ENCODE results near the gene E2F4. TPM values are rescaled to one million over a fixed set of nuclear protein-coding genes. Genes with fewer than 3 reads are reported as not detected.

The E2F4 gene
- total and polyA plus RNA-seq, 2 of the 13 experiments (the other 11 are each of a cell fraction or from before 2014, with no cell fraction given), result 84.8 to 91.2 TPM

DNA sequence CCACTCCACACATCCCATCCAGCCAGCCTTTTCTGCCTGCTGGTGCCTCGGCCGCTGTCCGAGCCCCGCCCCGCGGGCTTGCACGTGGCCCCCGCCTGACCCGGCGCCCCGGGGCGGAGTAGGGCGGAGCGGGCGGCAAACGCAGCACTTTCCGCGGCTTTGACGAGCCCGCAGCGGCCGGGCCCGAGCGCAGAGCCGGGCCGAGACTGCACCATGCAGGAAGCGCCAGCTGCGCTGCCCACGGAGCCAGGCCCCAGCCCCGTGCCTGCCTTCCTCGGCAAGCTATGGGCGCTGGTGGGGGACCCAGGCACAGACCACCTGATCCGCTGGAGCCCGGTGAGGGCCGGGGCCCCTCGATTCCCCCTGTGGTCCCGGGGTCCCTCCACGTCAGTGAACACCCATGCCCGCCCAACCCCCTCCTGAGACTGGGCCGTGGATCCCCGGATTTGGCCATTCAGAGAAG is 27.3 kb upstream of the E2F4 start, which contains the start of gene HSF4 (continued):
- no peak for TF ChIP-seq ZNF292 (CRISPR knock-in tag; IDR thresholded peaks at IDR 0.05; ENCODE audit: borderline replicate concordance, low read depth)
- TF ChIP-seq ZNF782 (CRISPR knock-in tag; IDR thresholded peaks at IDR 0.05; ENCODE audit: borderline replicate concordance), result 0 out of 2 replicates have a peak, but pooled peaks have one; percentile 25
- no peak for TF ChIP-seq NFE2L2 (IDR thresholded peaks at IDR 0.05; ENCODE audit: low read length)
- TF ChIP-seq CCAR2 (optimal IDR thresholded peaks at IDR 0.05; ENCODE audit: low read depth, low read length), result no peak
- peak; percentile 57; the same call in 1 of the 2 replicates for TF ChIP-seq ZNF670 (CRISPR knock-in tag; IDR thresholded peaks at IDR 0.05; ENCODE audit: borderline replicate concordance)
- TF ChIP-seq, protein P1, sequence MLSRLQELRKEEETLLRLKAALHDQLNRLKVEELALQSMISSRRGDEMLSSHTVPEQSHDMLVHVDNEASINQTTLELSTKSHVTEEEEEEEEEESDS (CRISPR knock-in tag; IDR thresholded peaks at IDR 0.05; ENCODE audit: borderline replicate concordance), result peak; percentile 46; the same call in 1 of the 2 replicates
- no peak for TF ChIP-seq RFXANK (CRISPR knock-in tag; IDR thresholded peaks at IDR 0.05)
- TF ChIP-seq ZC3H13 (CRISPR knock-in tag; IDR thresholded peaks at IDR 0.05), result peak; percentile 95
- TF ChIP-seq, protein P2, sequence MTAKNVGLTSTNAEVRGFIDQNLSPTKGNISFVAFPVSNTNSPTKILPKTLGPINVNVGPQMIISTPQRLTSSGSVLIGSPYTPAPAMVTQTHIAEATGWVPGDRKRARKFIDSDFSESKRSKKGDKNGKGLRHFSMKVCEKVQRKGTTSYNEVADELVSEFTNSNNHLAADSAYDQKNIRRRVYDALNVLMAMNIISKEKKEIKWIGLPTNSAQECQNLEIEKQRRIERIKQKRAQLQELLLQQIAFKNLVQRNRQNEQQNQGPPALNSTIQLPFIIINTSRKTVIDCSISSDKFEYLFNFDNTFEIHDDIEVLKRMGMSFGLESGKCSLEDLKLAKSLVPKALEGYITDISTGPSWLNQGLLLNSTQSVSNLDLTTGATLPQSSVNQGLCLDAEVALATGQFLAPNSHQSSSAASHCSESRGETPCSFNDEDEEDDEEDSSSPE (CRISPR knock-in tag; IDR thresholded peaks at IDR 0.05), result peak; percentile 95
- TF ChIP-seq, protein P3, sequence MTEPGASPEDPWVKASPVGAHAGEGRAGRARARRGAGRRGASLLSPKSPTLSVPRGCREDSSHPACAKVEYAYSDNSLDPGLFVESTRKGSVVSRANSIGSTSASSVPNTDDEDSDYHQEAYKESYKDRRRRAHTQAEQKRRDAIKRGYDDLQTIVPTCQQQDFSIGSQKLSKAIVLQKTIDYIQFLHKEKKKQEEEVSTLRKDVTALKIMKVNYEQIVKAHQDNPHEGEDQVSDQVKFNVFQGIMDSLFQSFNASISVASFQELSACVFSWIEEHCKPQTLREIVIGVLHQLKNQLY (CRISPR knock-in tag; IDR thresholded peaks at IDR 0.05), result peak; percentile 100
- 0 out of 2 replicates have a peak, but pooled peaks have one; percentile 70 for TF ChIP-seq ZNF530 (CRISPR knock-in tag; IDR thresholded peaks at IDR 0.05; ENCODE audit: low read depth)
- TF ChIP-seq ZNF207 (IDR thresholded peaks at IDR 0.05; ENCODE audit: borderline replicate concordance), result no peak
- TF ChIP-seq ZFP82 (CRISPR knock-in tag; IDR thresholded peaks at IDR 0.05; ENCODE audit: borderline replicate concordance), result peak; percentile 62; the same call in 1 of the 2 replicates
- no peak for TF ChIP-seq CHD2 (IDR thresholded peaks at IDR 0.05; ENCODE audit: low read depth, low read length)
- no peak for TF ChIP-seq SRSF4 (IDR thresholded peaks at IDR 0.05; ENCODE audit: low read depth, low read length, poor library complexity, severe bottlenecking)
- TF ChIP-seq ZNF121 (CRISPR knock-in tag; IDR thresholded peaks at IDR 0.05), result peak; percentile 77; the same call in 1 of the 2 replicates
- TF ChIP-seq, protein P4, sequence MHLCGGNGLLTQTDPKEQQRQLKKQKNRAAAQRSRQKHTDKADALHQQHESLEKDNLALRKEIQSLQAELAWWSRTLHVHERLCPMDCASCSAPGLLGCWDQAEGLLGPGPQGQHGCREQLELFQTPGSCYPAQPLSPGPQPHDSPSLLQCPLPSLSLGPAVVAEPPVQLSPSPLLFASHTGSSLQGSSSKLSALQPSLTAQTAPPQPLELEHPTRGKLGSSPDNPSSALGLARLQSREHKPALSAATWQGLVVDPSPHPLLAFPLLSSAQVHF (CRISPR knock-in tag; IDR thresholded peaks at IDR 0.05), result peak; percentile 92
- peak; percentile 82; the same call in 1 of the 2 replicates for TF ChIP-seq ZNF543 (CRISPR knock-in tag; IDR thresholded peaks at IDR 0.05)
- TF ChIP-seq NR2F1 (CRISPR knock-in tag; IDR thresholded peaks at IDR 0.05), result peak; percentile 68 to 80; a peak in 3 of 4 replicates
- TF ChIP-seq, protein P5, sequence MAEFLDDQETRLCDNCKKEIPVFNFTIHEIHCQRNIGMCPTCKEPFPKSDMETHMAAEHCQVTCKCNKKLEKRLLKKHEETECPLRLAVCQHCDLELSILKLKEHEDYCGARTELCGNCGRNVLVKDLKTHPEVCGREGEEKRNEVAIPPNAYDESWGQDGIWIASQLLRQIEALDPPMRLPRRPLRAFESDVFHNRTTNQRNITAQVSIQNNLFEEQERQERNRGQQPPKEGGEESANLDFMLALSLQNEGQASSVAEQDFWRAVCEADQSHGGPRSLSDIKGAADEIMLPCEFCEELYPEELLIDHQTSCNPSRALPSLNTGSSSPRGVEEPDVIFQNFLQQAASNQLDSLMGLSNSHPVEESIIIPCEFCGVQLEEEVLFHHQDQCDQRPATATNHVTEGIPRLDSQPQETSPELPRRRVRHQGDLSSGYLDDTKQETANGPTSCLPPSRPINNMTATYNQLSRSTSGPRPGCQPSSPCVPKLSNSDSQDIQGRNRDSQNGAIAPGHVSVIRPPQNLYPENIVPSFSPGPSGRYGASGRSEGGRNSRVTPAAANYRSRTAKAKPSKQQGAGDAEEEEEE (CRISPR knock-in tag; IDR thresholded peaks at IDR 0.05; ENCODE audit: borderline replicate concordance), result no peak
- TF ChIP-seq, protein P6, sequence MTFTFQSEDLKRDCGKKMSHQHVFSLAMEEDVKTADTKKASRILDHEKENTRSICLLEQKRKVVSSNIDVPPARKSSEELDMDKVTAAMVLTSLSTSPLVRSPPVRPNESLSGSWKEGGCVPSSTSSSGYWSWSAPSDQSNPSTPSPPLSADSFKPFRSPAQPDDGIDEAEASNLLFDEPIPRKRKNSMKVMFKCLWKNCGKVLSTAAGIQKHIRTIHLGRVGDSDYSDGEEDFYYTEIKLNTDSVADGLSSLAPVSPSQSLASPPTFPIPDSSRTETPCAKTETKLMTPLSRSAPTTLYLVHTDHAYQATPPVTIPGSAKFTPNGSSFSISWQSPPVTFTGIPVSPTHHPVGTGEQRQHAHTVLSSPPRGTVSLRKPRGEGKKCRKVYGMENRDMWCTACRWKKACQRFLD (CRISPR knock-in tag; IDR thresholded peaks at IDR 0.05; ENCODE audit: borderline replicate concordance), result no peak
- TF ChIP-seq, protein P7, sequence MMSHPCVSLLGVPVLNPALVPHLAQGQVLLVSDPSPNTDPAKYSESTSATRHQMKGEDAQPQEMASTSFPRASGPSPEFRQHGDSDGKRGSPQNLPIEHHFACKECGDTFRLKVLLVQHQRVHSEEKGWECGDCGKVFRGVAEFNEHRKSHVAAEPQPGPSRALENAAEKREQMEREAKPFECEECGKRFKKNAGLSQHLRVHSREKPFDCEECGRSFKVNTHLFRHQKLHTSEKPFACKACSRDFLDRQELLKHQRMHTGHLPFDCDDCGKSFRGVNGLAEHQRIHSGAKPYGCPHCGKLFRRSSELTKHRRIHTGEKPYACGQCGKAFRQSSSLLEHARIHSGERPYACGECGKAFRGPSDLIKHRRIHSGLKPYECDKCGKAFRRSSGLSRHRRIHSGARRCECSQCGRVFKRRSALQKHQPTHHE (CRISPR knock-in tag; IDR thresholded peaks at IDR 0.05; ENCODE audit: borderline replicate concordance), result 0 out of 2 replicates have a peak, but pooled peaks have one; percentile 66
- TF ChIP-seq ZNF460 (CRISPR knock-in tag; IDR thresholded peaks at IDR 0.05; ENCODE audit: borderline replicate concordance), result no peak
